CD4-positive, CD25-positive, alpha-beta regulatory T cell (primary cell): Measurements from ENCODE around the gene CLDN2. TPM values are rescaled to one million over a fixed set of nuclear protein-coding genes. Genes with fewer than 3 reads are reported as not detected.

Experiments used
- ATAC-seq, 2 donors: fragments of 150-1000 bp; cut with Tn5 transposase; one replicate each; pipeline ENCODE4 v1.10.0; 2021; ENCODE audit warnings: low read depth in 2 of 2, moderate number of reproducible peaks in 2 of 2, moderate library complexity in 1 of 2
- DNase-seq, 3 donors: peaks; one replicate each; pipeline versions ENCODE4 v3.0.0 to v3.0.0-alpha.2; 2012 to 2022; ENCODE audit warnings: mixed read lengths in 1 of 3
- H3K27ac ChIP-seq: one replicate; pipeline ENCODE4 v1.7.0; 2013; ENCODE audit warnings: mild to moderate bottlenecking, low read length; ENCODE audit not compliant: insufficient read depth, poor library complexity, severe bottlenecking
- H3K27me3 ChIP-seq: one replicate; pipeline ENCODE4 v1.7.0; 2013; ENCODE audit warnings: low read length; ENCODE audit not compliant: control insufficient read depth, insufficient read depth
- H3K36me3 ChIP-seq: one replicate; pipeline ENCODE4 v1.7.0; 2013; ENCODE audit warnings: mild to moderate bottlenecking, low read length, moderate library complexity; ENCODE audit not compliant: control insufficient read depth, insufficient read depth
- H3K4me1 ChIP-seq: 2 replicates; pipeline ENCODE4 v1.7.0; 2013; ENCODE audit warnings: mild to moderate bottlenecking, low read length; ENCODE audit not compliant: insufficient read depth, control insufficient read depth, poor library complexity, severe bottlenecking
- H3K4me3 ChIP-seq: one replicate; pipeline ENCODE4 v1.7.0; 2013; ENCODE audit warnings: low read depth, mild to moderate bottlenecking, low read length, moderate library complexity
- H3K9me3 ChIP-seq, 2 experiments: 1 replicate in 1 of 2; 2 replicates in 1 of 2; pipeline ENCODE4 v1.7.0; 2013; ENCODE audit warnings: low read length in 2 of 2, mild to moderate bottlenecking in 1 of 2, moderate library complexity in 1 of 2; ENCODE audit not compliant: control insufficient read depth in 2 of 2
- H3K27ac Mint-ChIP-seq, 3 donors: one replicate each; pipeline ENCODE4 v1.8.0; 2020 to 2022; ENCODE audit warnings: mild to moderate bottlenecking in 3 of 3, mixed read lengths in 3 of 3, moderate library complexity in 2 of 3
- H3K27me3 Mint-ChIP-seq: one replicate; pipeline ENCODE4 v1.8.0; 2022; ENCODE audit warnings: mild to moderate bottlenecking, mixed read lengths
- H3K36me3 Mint-ChIP-seq: one replicate; pipeline ENCODE4 v1.8.0; 2020; ENCODE audit warnings: mixed read lengths
- H3K4me1 Mint-ChIP-seq, 4 donors: one replicate each; pipeline ENCODE4 v1.8.0; 2020 to 2022; ENCODE audit warnings: mixed read lengths in 4 of 4, mild to moderate bottlenecking in 1 of 4
- H3K4me3 Mint-ChIP-seq, 4 donors: one replicate each; pipeline ENCODE4 v1.8.0; 2020 to 2022; ENCODE audit warnings: mild to moderate bottlenecking in 4 of 4, mixed read lengths in 4 of 4, moderate library complexity in 3 of 4
- H3K9me3 Mint-ChIP-seq, 7 donors: one replicate each; pipeline ENCODE4 v1.8.0; 2020 to 2022; ENCODE audit warnings: mixed read lengths in 7 of 7, mild to moderate bottlenecking in 3 of 7, moderate library complexity in 2 of 7
- polyA plus RNA-seq, 4 donors: library from polyadenylated mRNA; unstranded; fragments of 300-500 nt; fragmentation: Illumina TruSeq; gene quantifications; one replicate each; pipeline ENCODE4 v1.2.3, GENCODE V29; 2021
- total RNA-seq: library from RNA; stranded (reverse); gene quantifications from one replicate; pipeline ENCODE4 v1.2.3, GENCODE V29; 2022

The CLDN2 gene
- total and polyA plus RNA-seq, 5 donors from 2014 or later, result not detected

DNA sequence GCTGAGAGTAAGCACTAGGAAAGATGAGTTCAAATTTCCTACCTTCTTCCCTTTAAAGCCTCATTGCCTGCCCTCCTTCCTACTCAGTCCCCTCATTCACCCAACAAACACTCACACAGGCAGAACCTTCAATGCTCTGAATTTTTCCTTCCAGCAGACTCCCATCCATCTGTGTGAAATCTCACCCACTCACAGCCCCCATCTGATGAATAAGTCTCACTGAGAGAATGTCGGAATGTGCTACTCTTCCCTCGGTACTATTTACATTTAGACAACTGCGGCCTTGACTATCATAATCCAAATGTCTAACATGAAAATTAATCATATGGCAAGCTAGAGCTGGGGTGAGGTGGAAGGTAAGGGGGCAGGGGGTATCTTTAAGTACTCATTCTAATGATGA is 19.4 kb downstream of the CLDN2 start:
- Mint-ChIP-seq H3K4me1 (no peaks in the 10 kb centered on the region), H3K9me3 (no peaks in the 10 kb centered on the region), H3K36me3 (no peaks in the 10 kb centered on the region), H3K4me3 (no peak overlapping the region), H3K27me3 (no peaks in the 10 kb centered on the region), H3K27ac (no peak overlapping the region)
- ATAC-seq (no peak), DNase-seq (no peak)
- H3K27me3 ChIP-seq, result no peaks in the 10 kb centered on the region
- no peak overlapping the region for H3K27ac ChIP-seq
- no peak overlapping the region for H3K4me3 ChIP-seq
- H3K9me3 ChIP-seq, result no peaks in the 10 kb centered on the region
- H3K36me3 ChIP-seq, result peaks cover 2% of the 10 kb centered on the region
- no peaks in the 10 kb centered on the region for H3K4me1 ChIP-seq

DNA sequence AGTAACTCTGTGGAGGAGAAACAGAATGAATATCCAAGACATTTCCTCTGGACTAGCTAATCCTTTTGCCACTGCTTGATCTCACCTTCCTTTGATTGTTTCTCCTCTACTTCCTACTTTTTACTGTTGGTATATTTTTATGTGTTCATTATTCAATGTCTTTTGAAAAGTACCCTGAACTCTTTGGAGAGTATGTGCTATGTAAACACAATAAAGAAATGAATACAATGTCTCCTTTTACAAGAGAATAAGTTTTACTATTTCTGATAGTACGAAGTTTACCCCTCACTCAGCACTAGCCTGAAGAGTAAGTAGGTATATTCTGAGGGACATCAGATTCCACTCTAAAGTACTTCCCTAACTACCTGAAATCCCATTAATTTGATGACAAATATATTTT is 19.9 kb downstream of the CLDN2 start:
- Histone ChIP-seq H3K27ac (no peak overlapping the region), H3K27me3 (no peaks in the 10 kb centered on the region), H3K9me3 (no peaks in the 10 kb centered on the region), H3K4me1 (no peaks in the 10 kb centered on the region), H3K36me3 (peaks cover 2% of the 10 kb centered on the region), H3K4me3 (no peak overlapping the region)
- Mint-ChIP-seq H3K36me3 (no peaks in the 10 kb centered on the region), H3K27me3 (no peaks in the 10 kb centered on the region), H3K4me1 (no peaks in the 10 kb centered on the region), H3K9me3 (no peaks in the 10 kb centered on the region), H3K4me3 (no peak overlapping the region), H3K27ac (no peak overlapping the region)
- no peak for DNase-seq
- no peak for ATAC-seq

DNA sequence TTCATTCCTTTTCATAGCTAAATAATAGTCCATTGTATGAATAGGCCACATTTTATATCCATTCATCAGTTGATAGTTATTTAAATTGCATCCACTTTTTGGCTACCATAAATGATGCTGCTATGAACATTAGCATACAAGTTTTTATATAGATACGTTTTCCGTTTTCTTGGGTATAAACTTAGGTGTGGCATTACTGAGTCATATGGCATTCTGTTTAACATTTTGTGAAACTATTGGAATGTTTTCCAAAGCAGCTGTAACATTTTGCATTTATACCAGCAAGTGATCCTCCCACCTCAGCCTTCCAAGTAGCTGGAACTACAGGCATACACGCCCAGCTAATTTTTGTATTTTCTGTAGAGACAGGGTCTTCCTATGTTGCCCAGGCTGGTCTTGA is 26.3 kb downstream of the CLDN2 start:
- Histone ChIP-seq H3K4me3 (no peak overlapping the region), H3K4me1 (no peaks in the 10 kb centered on the region), H3K9me3 (no peaks in the 10 kb centered on the region), H3K27me3 (no peaks in the 10 kb centered on the region), H3K36me3 (peaks cover 2% of the 10 kb centered on the region), H3K27ac (no peak overlapping the region)
- no peak overlapping the region for H3K27ac Mint-ChIP-seq
- DNase-seq, result no peak
- no peaks in the 10 kb centered on the region for H3K9me3 Mint-ChIP-seq
- H3K36me3 Mint-ChIP-seq, result no peaks in the 10 kb centered on the region
- ATAC-seq, result no peak
- H3K4me1 Mint-ChIP-seq, result no peaks in the 10 kb centered on the region
- H3K4me3 Mint-ChIP-seq, result no peak overlapping the region
- H3K27me3 Mint-ChIP-seq, result no peaks in the 10 kb centered on the region

DNA sequence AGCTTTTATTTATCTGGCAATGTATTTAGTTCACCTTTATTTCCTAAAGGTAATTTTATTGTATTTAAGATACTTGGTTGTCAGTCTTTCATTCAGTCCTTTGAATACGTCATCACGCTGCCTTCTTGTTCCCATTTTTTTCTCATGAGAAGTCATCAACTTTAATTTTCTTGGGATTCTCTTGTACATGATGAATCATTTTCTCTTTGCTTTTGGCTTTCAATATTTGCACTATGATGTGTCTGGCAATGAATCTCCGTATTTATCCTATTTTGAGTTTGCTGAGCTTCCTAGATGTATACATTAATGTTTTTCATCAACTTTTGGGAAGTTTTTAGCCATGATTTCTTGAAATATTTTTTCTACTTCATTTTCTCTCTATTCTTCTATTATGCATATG is 28.4 kb downstream of the CLDN2 start:
- H3K36me3 Mint-ChIP-seq, result no peaks in the 10 kb centered on the region
- H3K9me3 Mint-ChIP-seq, result no peaks in the 10 kb centered on the region
- no peaks in the 10 kb centered on the region for H3K4me1 ChIP-seq
- no peak overlapping the region for H3K27ac Mint-ChIP-seq
- no peaks in the 10 kb centered on the region for H3K27me3 ChIP-seq
- H3K27me3 Mint-ChIP-seq, result no peaks in the 10 kb centered on the region
- H3K4me3 Mint-ChIP-seq, result no peak overlapping the region
- ATAC-seq (no peak), DNase-seq (no peak)
- H3K36me3 ChIP-seq, result no peaks in the 10 kb centered on the region
- H3K4me3 ChIP-seq, result no peak overlapping the region
- H3K9me3 ChIP-seq, result no peaks in the 10 kb centered on the region
- H3K27ac ChIP-seq, result no peak overlapping the region
- no peaks in the 10 kb centered on the region for H3K4me1 Mint-ChIP-seq

DNA sequence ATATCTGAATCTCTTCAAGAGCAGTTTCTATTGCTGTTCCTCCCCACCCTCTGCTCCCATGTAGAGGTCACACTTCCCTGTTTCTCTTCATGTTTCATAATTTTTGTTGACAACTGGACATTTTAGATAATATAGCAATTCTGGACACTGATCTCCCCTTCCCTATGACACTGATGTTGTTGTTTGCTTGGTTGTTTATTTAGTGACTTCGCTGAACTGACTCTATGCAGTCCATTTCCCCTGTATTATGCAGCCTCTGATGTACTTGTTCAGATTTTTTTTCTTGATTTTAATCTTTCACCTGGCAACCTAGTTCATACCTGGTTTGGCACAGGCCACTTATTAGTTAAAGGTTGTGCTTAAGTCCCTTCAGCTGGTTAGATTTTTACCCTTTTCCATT is 29.2 kb downstream of the CLDN2 start:
- Histone ChIP-seq H3K9me3 (no peaks in the 10 kb centered on the region), H3K36me3 (no peaks in the 10 kb centered on the region), H3K27me3 (no peaks in the 10 kb centered on the region), H3K4me3 (no peak overlapping the region), H3K27ac (no peak overlapping the region), H3K4me1 (no peaks in the 10 kb centered on the region)
- no peak for DNase-seq
- Mint-ChIP-seq H3K27me3 (no peaks in the 10 kb centered on the region), H3K4me1 (no peaks in the 10 kb centered on the region), H3K27ac (no peak overlapping the region), H3K9me3 (no peaks in the 10 kb centered on the region), H3K4me3 (no peak overlapping the region), H3K36me3 (no peaks in the 10 kb centered on the region)
- ATAC-seq, result no peak

DNA sequence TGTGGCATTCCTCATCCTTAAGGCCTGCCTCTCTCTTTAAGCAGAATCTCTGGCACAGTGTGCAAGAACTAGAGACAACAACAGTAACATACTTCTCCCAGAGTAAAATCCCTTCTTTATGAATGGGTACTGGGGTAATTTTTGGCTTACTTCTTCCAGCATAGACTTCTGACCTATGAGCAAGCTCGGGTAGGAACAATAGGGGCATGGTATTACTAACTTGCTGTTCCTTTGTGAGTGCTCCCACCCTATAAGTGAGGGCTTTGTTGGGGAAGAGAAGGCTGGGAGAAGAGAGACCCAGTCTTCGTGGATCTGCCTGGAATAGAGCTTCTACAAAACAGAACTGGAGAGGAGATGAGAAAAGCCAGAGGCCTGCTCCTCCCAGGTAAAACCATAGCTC is 30.2 kb downstream of the CLDN2 start:
- Histone ChIP-seq H3K4me1 (no peaks in the 10 kb centered on the region), H3K27ac (no peak overlapping the region), H3K27me3 (no peaks in the 10 kb centered on the region), H3K9me3 (no peaks in the 10 kb centered on the region), H3K36me3 (peaks cover under 1% of the 10 kb centered on the region), H3K4me3 (no peak overlapping the region)
- Mint-ChIP-seq H3K27ac (no peak overlapping the region), H3K4me3 (peak overlapping the region in 1 of 4 donors; percentile 27), H3K4me1 (no peaks in the 10 kb centered on the region), H3K36me3 (peaks cover 2% of the 10 kb centered on the region), H3K27me3 (no peaks in the 10 kb centered on the region), H3K9me3 (no peaks in the 10 kb centered on the region)
- ATAC-seq (no peak), DNase-seq (no peak)

DNA sequence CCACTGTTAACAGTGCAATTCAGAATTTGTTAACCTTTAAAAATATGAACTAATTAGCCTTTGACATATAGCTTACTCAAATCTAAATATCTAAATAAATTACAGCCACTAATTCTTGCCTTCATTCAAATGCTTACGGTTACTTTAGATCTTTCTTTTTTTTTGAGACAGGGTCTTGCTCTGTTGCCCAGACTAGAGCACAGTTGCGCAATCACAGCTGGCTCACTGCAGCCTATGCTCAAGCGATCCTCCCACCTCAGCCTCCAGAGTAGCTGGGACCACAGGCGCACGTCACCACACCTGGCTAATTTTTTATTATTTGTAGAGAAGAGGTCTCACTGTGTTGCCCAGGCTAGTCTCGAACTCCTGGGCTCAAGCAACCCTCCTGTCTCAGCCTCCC is 31.0 kb downstream of the CLDN2 start:
- Mint-ChIP-seq H3K36me3 (peaks cover 5% of the 10 kb centered on the region), H3K27ac (no peak overlapping the region), H3K4me3 (no peak overlapping the region), H3K27me3 (no peaks in the 10 kb centered on the region), H3K9me3 (no peaks in the 10 kb centered on the region), H3K4me1 (no peaks in the 10 kb centered on the region)
- DNase-seq (no peak), ATAC-seq (no peak)
- Histone ChIP-seq H3K36me3 (peaks cover 2% of the 10 kb centered on the region), H3K4me3 (no peak overlapping the region), H3K27me3 (no peaks in the 10 kb centered on the region), H3K9me3 (no peaks in the 10 kb centered on the region), H3K27ac (no peak overlapping the region), H3K4me1 (no peaks in the 10 kb centered on the region)

DNA sequence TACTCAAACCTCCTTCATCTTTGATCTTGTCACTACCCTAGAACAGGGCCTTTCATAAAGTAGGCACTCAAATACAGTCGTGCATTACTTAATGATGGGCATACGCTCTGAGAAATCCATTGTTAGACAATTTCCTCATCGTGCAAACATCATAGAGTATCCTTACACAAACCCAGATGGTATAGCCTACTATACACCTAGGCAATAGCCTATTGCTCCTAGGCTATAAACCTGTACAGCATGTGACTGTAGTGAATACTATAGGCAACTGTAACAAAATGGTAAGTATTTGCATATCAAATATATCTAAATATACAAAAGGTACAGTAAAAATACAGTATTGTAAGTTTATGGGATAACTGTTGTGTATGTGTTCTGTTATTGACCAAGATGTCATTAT is 31.9 kb downstream of the CLDN2 start:
- Histone ChIP-seq H3K4me1 (no peaks in the 10 kb centered on the region), H3K27me3 (no peaks in the 10 kb centered on the region), H3K27ac (no peak overlapping the region), H3K9me3 (no peaks in the 10 kb centered on the region), H3K4me3 (no peak overlapping the region), H3K36me3 (peaks cover 2% of the 10 kb centered on the region)
- no peaks in the 10 kb centered on the region for H3K27me3 Mint-ChIP-seq
- H3K9me3 Mint-ChIP-seq, result no peaks in the 10 kb centered on the region
- DNase-seq (no peak), ATAC-seq (no peak)
- no peak overlapping the region for H3K27ac Mint-ChIP-seq
- H3K4me3 Mint-ChIP-seq, result no peak overlapping the region
- H3K36me3 Mint-ChIP-seq, result peaks cover 8% of the 10 kb centered on the region
- no peaks in the 10 kb centered on the region for H3K4me1 Mint-ChIP-seq
